Neuronal stem cell (in vitro differentiated cells): ENCODE data around the gene TUBA4A.

Source experiments
- DNase-seq: peaks from one replicate; pipeline ENCODE4 v3.0.0-alpha.2; 2013; ENCODE audit warnings: low spot score
- H2AFZ ChIP-seq: one replicate; pipeline ENCODE4 v1.6.1; 2013; ENCODE audit warnings: mild to moderate bottlenecking, low read length, inconsistent platforms
- H2AK5ac ChIP-seq: 2 replicates; pipeline ENCODE4 v1.6.1; 2013; ENCODE audit warnings: low read depth, mild to moderate bottlenecking, inconsistent platforms, low read length, moderate library complexity, mixed read lengths
- H2BK120ac ChIP-seq: 2 replicates; pipeline ENCODE4 v1.6.1; 2013; ENCODE audit warnings: low read depth, mild to moderate bottlenecking, inconsistent platforms, low read length, moderate library complexity, mixed read lengths
- H2BK12ac ChIP-seq: one replicate; pipeline ENCODE4 v1.6.1; 2013; ENCODE audit warnings: low read length, inconsistent platforms
- H2BK15ac ChIP-seq: 2 replicates; pipeline ENCODE4 v1.6.1; 2013; ENCODE audit warnings: mild to moderate bottlenecking, low read length, inconsistent platforms, mixed read lengths
- H2BK5ac ChIP-seq: one replicate; pipeline ENCODE4 v1.6.1; 2013; ENCODE audit warnings: inconsistent platforms, mild to moderate bottlenecking, low read length, moderate library complexity
- H3K14ac ChIP-seq: one replicate; pipeline ENCODE4 v1.6.1; 2013; ENCODE audit warnings: low read length, inconsistent platforms
- H3K18ac ChIP-seq: 2 replicates; pipeline ENCODE4 v1.6.1; 2013; ENCODE audit warnings: low read length, inconsistent platforms
- H3K23ac ChIP-seq: 2 replicates; pipeline ENCODE4 v1.6.1; 2013; ENCODE audit warnings: low read depth, mild to moderate bottlenecking, mixed read lengths, low read length, inconsistent platforms; ENCODE audit not compliant: poor library complexity
- H3K27ac ChIP-seq: replicated peaks from 3 replicates; pipeline ENCODE4 v1.5.1; 2013; ENCODE audit warnings: low read length, inconsistent platforms
- H3K27me3 ChIP-seq, 3 experiments: 2 replicates each; pipeline ENCODE4 v1.6.1; 2013; ENCODE audit warnings: low read length in 3 of 3, mild to moderate bottlenecking in 2 of 3, inconsistent platforms in 1 of 3, low read depth in 1 of 3, mixed read lengths in 1 of 3, moderate library complexity in 1 of 3; ENCODE audit not compliant: control insufficient read depth in 3 of 3, insufficient read depth in 3 of 3
- H3K36me3 ChIP-seq, 2 donors: replicated peaks in 1 of 2; 2 replicates each; pipeline ENCODE4 v1.6.1; 2013; ENCODE audit warnings: low read length in 2 of 2; ENCODE audit not compliant: control insufficient read depth in 2 of 2, insufficient read depth in 2 of 2
- H3K4ac ChIP-seq: 2 replicates; pipeline ENCODE4 v1.6.1; 2013; ENCODE audit warnings: inconsistent platforms, mild to moderate bottlenecking, low read length, moderate library complexity
- H3K4me1 ChIP-seq, 2 donors: 1 replicate in 1 of 2; 2 replicates in 1 of 2; pipeline ENCODE4 v1.6.1; 2013; ENCODE audit warnings: low read length in 2 of 2, low read depth in 1 of 2; ENCODE audit not compliant: control insufficient read depth in 2 of 2, insufficient read depth in 1 of 2
- H3K4me2 ChIP-seq: one replicate; pipeline ENCODE4 v1.6.1; 2013; ENCODE audit warnings: mild to moderate bottlenecking, low read length, inconsistent platforms; ENCODE audit not compliant: insufficient read depth, poor library complexity, severe bottlenecking
- H3K4me3 ChIP-seq, 2 donors: 2 replicates each; pipeline ENCODE4 v1.5.1; 2013; ENCODE audit warnings: low read length in 2 of 2, mild to moderate bottlenecking in 2 of 2, inconsistent platforms in 1 of 2, moderate library complexity in 1 of 2
- H3K79me1 ChIP-seq: one replicate; pipeline ENCODE4 v1.6.1; 2013; ENCODE audit warnings: low read depth, mild to moderate bottlenecking, inconsistent platforms, low read length, moderate library complexity
- H3K9ac ChIP-seq: one replicate; pipeline ENCODE4 v1.6.1; 2013; ENCODE audit warnings: mild to moderate bottlenecking, low read depth, low read length, inconsistent platforms; ENCODE audit not compliant: poor library complexity
- H3K9me3 ChIP-seq, 2 donors: replicated peaks in 1 of 2; 2 replicates each; pipeline versions ENCODE3 to v1.6.1; 2013; ENCODE audit warnings: low read length in 2 of 2, mild to moderate bottlenecking in 2 of 2, inconsistent platforms in 1 of 2, low read depth in 1 of 2, mixed read lengths in 1 of 2, moderate library complexity in 1 of 2; ENCODE audit not compliant: control insufficient read depth in 2 of 2, insufficient read depth in 1 of 2
- H4K8ac ChIP-seq: one replicate; pipeline ENCODE4 v1.6.1; 2013; ENCODE audit warnings: low read depth, mild to moderate bottlenecking, inconsistent platforms, low read length, moderate library complexity
- H4K91ac ChIP-seq: one replicate; pipeline ENCODE4 v1.6.1; 2013; ENCODE audit warnings: low read length, low read depth, mild to moderate bottlenecking, inconsistent platforms; ENCODE audit not compliant: poor library complexity
- WGBS, 2 donors: extraction: QIAGEN DNeasy Blood & Tissue Kit; methylation state at CpG; one replicate each; pipeline ENCODE4 v1.1.7; 2013; ENCODE audit warnings: missing lambda C conversion rate in 2 of 2, mixed read lengths in 1 of 2; ENCODE audit not compliant: insufficient read length in 2 of 2, insufficient replicate concordance in 1 of 2; ENCODE audit errors: extremely low coverage in 2 of 2; 5-methylcytosine and 5-hydroxymethylcytosine counted together

TUBA4A gene

DNA sequence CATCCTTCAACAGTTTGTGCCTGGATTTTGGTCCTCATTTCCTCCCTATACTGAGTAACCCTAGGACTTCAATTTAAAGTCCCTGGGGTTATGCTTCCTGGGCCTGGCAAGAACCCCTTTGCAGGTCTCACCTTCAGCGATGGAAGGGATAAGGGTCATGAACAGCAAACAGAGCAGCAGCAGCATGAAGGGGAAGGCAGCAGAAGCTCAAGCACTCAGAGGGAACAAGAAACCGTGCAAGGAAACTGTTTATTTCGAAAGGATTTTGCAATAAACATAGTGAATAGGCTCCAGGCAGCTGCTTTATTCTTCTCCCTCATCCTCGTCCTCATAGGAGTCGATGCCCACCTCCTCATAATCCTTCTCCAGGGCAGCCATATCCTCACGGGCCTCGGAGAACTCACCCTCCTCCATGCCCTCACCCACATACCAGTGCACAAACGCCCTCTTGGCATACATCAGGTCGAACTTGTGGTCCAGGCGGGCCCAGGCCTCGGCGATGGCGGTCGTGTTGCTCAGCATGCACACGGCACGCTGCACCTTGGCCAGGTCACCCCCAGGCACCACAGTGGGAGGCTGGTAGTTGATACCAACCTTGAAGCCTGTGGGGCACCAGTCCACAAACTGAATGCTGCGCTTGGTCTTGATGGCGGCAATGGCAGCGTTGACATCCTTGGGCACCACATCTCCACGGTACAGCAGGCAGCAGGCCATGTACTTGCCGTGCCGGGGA, 3.5 kb downstream of the TUBA4A start:
- Histone ChIP-seq H3K23ac (peak overlapping the region; percentile 35), H2BK120ac (no peak overlapping the region), H3K18ac (no peak overlapping the region), H2BK15ac (no peak overlapping the region), H3K9ac (peak overlapping the region; percentile 3), H3K79me1 (no peaks in the 10 kb centered on the region), H3K4me3 (peak overlapping the region in 1 of 2 donors; percentile 17), H2AK5ac (no peak overlapping the region), H4K91ac (peak overlapping the region; percentile 81), H3K27ac (no peak overlapping the region), H2BK12ac (no peak overlapping the region), H2BK5ac (peak overlapping the region; percentile 44), H3K27me3 (peaks cover 23 to 42% (median 42%) of the 10 kb centered on the region in 3 experiments), H3K4me1 (peaks cover 15 to 22% of the 10 kb centered on the region in 2 donors), H4K8ac (no peak overlapping the region), H3K9me3 (peaks cover 0 to 2% of the 10 kb centered on the region in 2 donors), H3K14ac (no peak overlapping the region), H2AFZ (no peak overlapping the region), H3K4ac (no peak overlapping the region), H3K4me2 (no peak overlapping the region), H3K36me3 (peaks cover 10 to 24% of the 10 kb centered on the region in 2 donors)
- DNase-seq = no peak
- WGBS, 2 donors = no CpG with 5 or more reads among the region's 22 CpGs

DNA sequence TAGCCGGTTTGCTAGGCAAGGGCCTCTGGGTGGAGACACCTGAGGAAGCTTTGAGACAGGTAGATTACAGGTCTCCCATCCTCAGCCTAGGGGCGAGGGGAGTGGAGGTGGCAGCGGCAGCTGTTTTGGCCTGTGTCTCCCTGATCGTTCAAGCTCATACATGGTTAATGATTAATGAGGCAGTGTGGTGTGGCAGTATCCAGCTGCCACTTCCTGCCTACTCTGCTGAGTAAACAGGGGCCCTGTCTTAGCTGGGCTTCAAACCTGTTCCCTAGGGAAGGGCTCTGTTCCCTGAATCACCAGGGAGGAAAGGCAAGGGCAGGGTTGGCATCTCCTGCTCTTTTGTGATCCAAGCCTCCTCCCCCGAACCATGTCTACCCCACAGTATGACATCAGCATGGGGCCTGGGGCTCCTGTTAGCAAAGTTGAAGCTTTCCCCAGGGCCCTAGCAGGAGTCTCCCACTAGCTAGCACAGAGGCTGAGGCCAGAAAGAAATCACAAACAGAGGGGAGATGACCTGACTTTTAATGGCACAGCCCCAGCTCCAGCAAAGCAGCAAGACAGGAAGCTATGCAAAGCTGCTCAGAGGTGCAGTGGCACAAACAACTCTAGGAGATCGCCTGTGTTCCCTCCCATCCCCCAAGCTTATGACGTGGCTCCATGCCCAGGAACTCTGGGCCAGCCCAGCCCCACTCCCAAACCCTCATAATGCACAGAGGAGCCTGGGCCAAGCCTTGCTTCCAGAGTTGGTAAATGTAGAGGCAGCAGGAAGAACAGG, 4.3 kb downstream of the TUBA4A start:
- no peak overlapping the region for H3K18ac ChIP-seq
- peaks cover 0 to 2% of the 10 kb centered on the region in 2 donors for H3K9me3 ChIP-seq
- H3K36me3 ChIP-seq = peaks cover 10 to 24% of the 10 kb centered on the region in 2 donors
- no peak for DNase-seq
- H2BK12ac ChIP-seq = no peak overlapping the region
- no peaks in the 10 kb centered on the region for H3K79me1 ChIP-seq
- H2AFZ ChIP-seq = no peak overlapping the region
- peak overlapping the region; percentile 54 for H4K8ac ChIP-seq
- H3K4me3 ChIP-seq = no peak overlapping the region
- no peak overlapping the region for H3K4ac ChIP-seq
- H4K91ac ChIP-seq = no peak overlapping the region
- no peak overlapping the region for H3K9ac ChIP-seq
- H2BK5ac ChIP-seq = no peak overlapping the region
- no peak overlapping the region for H2BK15ac ChIP-seq
- peaks cover 21 to 34% (median 34%) of the 10 kb centered on the region in 3 experiments for H3K27me3 ChIP-seq
- no peak overlapping the region for H2AK5ac ChIP-seq
- peaks cover 18 to 24% of the 10 kb centered on the region in 2 donors for H3K4me1 ChIP-seq
- H3K27ac ChIP-seq = no peak overlapping the region
- H3K4me2 ChIP-seq = no peak overlapping the region
- no CpG with 5 or more reads among the region's 7 CpGs for WGBS, 2 donors
- no peak overlapping the region for H3K14ac ChIP-seq
- no peak overlapping the region for H2BK120ac ChIP-seq
- peak overlapping the region; percentile 46 for H3K23ac ChIP-seq

DNA sequence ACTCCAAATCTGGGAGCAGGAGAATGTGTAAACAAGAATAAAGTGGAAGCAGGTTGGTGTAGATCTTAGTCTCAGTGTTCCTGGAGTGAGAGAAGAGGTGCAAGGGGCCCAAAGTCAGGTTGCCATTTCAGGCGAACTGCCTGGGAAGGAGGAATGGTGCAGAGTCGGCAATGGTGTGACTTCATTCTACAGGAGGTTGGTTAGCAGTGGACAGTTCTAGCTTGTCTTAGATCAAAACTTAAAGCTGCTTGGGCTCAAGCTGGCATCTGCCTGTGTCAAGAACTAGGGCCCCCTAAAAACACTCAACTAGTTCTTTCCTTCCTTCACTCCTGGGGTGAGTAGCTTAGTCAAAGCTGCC, 4.9 kb downstream of the TUBA4A start:
- Histone ChIP-seq H2BK120ac (no peak overlapping the region), H3K27ac (no peak overlapping the region), H2AFZ (no peak overlapping the region), H3K36me3 (peaks cover 10 to 24% of the 10 kb centered on the region in 2 donors), H2BK5ac (no peak overlapping the region), H3K4me3 (no peak overlapping the region), H3K14ac (no peak overlapping the region), H2BK12ac (no peak overlapping the region), H4K8ac (no peak overlapping the region), H3K9me3 (no peaks in the 10 kb centered on the region), H3K18ac (no peak overlapping the region), H2BK15ac (no peak overlapping the region), H3K27me3 (peaks cover 16 to 28% (median 28%) of the 10 kb centered on the region in 3 experiments), H3K4me2 (no peak overlapping the region), H3K4me1 (peaks cover 14 to 21% of the 10 kb centered on the region in 2 donors), H4K91ac (no peak overlapping the region), H3K9ac (no peak overlapping the region), H3K23ac (no peak overlapping the region), H3K4ac (no peak overlapping the region), H2AK5ac (no peak overlapping the region), H3K79me1 (no peaks in the 10 kb centered on the region)
- DNase-seq = no peak
- WGBS, 2 donors = no CpG with 5 or more reads among the region's 2 CpGs
